Liver (tissue), 9 donors: ENCODE results near the gene ZNF836. TPM values are rescaled to one million over a fixed set of nuclear protein-coding genes. Genes with fewer than 3 reads are reported as not detected.

Experiments used
- DNase-seq: peaks from one replicate; pipeline ENCODE4 v3.0.0-alpha.2; 2017; ENCODE audit warnings: low spot score
- H3K27ac ChIP-seq, 2 donors: one replicate each; pipeline ENCODE4 v1.7.0; 2013; ENCODE audit warnings: inconsistent platforms in 2 of 2, low read length in 2 of 2, control low read depth in 1 of 2, low read depth in 1 of 2, mild to moderate bottlenecking in 1 of 2
- H3K27me3 ChIP-seq, 4 donors: one replicate each; pipeline versions ENCODE4 v1.6.1 to v1.7.0; 2013; ENCODE audit warnings: low read length in 3 of 4, inconsistent platforms in 1 of 4, mild to moderate bottlenecking in 1 of 4, moderate library complexity in 1 of 4; ENCODE audit not compliant: control insufficient read depth in 4 of 4, insufficient read depth in 4 of 4
- H3K36me3 ChIP-seq, 4 donors: one replicate each; pipeline versions ENCODE4 v1.6.1 to v1.7.0; 2013; ENCODE audit warnings: low read length in 3 of 4, mild to moderate bottlenecking in 3 of 4, low read depth in 1 of 4, moderate library complexity in 1 of 4; ENCODE audit not compliant: control insufficient read depth in 4 of 4, insufficient read depth in 3 of 4
- H3K4me1 ChIP-seq, 4 donors: one replicate each; pipeline versions ENCODE4 v1.6.1 to v1.7.0; 2013; ENCODE audit warnings: low read length in 3 of 4, mild to moderate bottlenecking in 3 of 4, moderate library complexity in 1 of 4; ENCODE audit not compliant: control insufficient read depth in 4 of 4, insufficient read depth in 4 of 4
- H3K4me3 ChIP-seq, 3 donors: one replicate each; pipeline versions ENCODE4 v1.6.1 to v1.7.0; 2013; ENCODE audit warnings: low read length in 3 of 3, control low read depth in 1 of 3, low read depth in 1 of 3, mild to moderate bottlenecking in 1 of 3
- H3K9ac ChIP-seq, 2 donors: one replicate each; pipeline ENCODE4 v1.7.0; 2013; ENCODE audit warnings: low read length in 2 of 2, mild to moderate bottlenecking in 2 of 2, moderate library complexity in 2 of 2, control low read depth in 1 of 2, low read depth in 1 of 2
- H3K9me3 ChIP-seq, 4 donors: one replicate each; pipeline versions ENCODE4 v1.6.1 to v1.7.0; 2013; ENCODE audit warnings: low read length in 3 of 4; ENCODE audit not compliant: control insufficient read depth in 4 of 4
- ATF3 ChIP-seq: IDR thresholded peaks from 2 replicates; pipeline ENCODE4 v1.6.1; 2016; ENCODE audit warnings: antibody characterized with exemption
- FOXA2 ChIP-seq: IDR thresholded peaks from 2 replicates; pipeline ENCODE4 v1.6.1; 2016; ENCODE audit warnings: antibody characterized with exemption
- GABPA ChIP-seq, 2 donors: IDR thresholded peaks in 1 of 2; conservative IDR thresholded peaks in 1 of 2; 2 replicates each; pipeline ENCODE4 v1.6.1; 2016; ENCODE audit warnings: antibody characterized with exemption in 2 of 2, mild to moderate bottlenecking in 1 of 2, moderate library complexity in 1 of 2
- HNF4A ChIP-seq, 2 donors: conservative IDR thresholded peaks; 2 replicates each; pipeline ENCODE4 v1.6.1; 2016; ENCODE audit warnings: antibody characterized with exemption in 2 of 2, mild to moderate bottlenecking in 2 of 2
- HNF4G ChIP-seq: IDR thresholded peaks from 2 replicates; pipeline ENCODE4 v1.6.1; 2016; ENCODE audit warnings: antibody characterized with exemption
- JUND ChIP-seq, 2 donors: IDR thresholded peaks; 2 replicates each; pipeline ENCODE4 v1.6.1; 2016; ENCODE audit warnings: antibody characterized with exemption in 2 of 2
- RAD21 ChIP-seq, 2 donors: IDR thresholded peaks; 2 replicates each; pipeline ENCODE4 v1.6.1; 2016; ENCODE audit warnings: antibody characterized with exemption in 2 of 2, mild to moderate bottlenecking in 2 of 2
- REST ChIP-seq: IDR thresholded peaks from 2 replicates; pipeline ENCODE4 v1.6.1; 2016; ENCODE audit warnings: antibody characterized with exemption, mild to moderate bottlenecking
- WGBS: extraction: QIAGEN DNeasy Blood & Tissue Kit; methylation state at CpG from one replicate; pipeline ENCODE4 v1.1.7; 2013; 5-methylcytosine and 5-hydroxymethylcytosine counted together
- polyA plus RNA-seq, 2 donors: library from polyadenylated mRNA; stranded (reverse) in 1 of 2; unstranded in 1 of 2; fragments of 200-250 nt in 1 of 2; fragments of >200 nt in 1 of 2; fragmentation: Nextera tagmentation in 1 of 2; extraction: Ambion mirVana in 1 of 2; gene quantifications; one replicate each; pipeline versions ENCODE4 v1.2.1 to v1.2.3, GENCODE V29; 2013 to 2015
- total RNA-seq, 2 donors: library from RNA; depleted of rRNA; stranded (reverse); fragments of >200 nt; gene quantifications; one replicate each; pipeline ENCODE4 v1.2.3, GENCODE V29; 2014
- TF ChIP-seq, protein P1 (sequence below): IDR thresholded peaks from 2 replicates; pipeline ENCODE4 v1.6.1; 2016; ENCODE audit warnings: antibody characterized with exemption
- TF ChIP-seq, protein P2 (sequence below): IDR thresholded peaks from 2 replicates; pipeline ENCODE4 v1.6.1; 2016; ENCODE audit warnings: antibody characterized with exemption
- donor health status: healthy.
- donor health status: healthy.
- donor health status: healthy.
- donor health status: healthy.
- donor health status: healthy.

The ZNF836 gene
- total and polyA plus RNA-seq, 4 donors, result 0.85 to 3.1 (median 1.8) TPM

- no peaks in the 10 kb centered on the region for H3K4me1 ChIP-seq
- H3K4me3 ChIP-seq, result peak overlapping the region in 2 of 3 donors; percentile 43 to 66
- peaks cover 35 to 95% (median 51%) of the 10 kb centered on the region in 4 donors for H3K9me3 ChIP-seq
- no peaks in the 10 kb centered on the region for H3K27me3 ChIP-seq
- no peak for DNase-seq
- H3K9ac ChIP-seq, result no peak overlapping the region
- WGBS, result 98% methylated on average over 15 of the region's 15 CpGs
- no peak overlapping the region for H3K27ac ChIP-seq
- H3K36me3 ChIP-seq, result peaks cover 4 to 41% (median 34%) of the 10 kb centered on the region in 4 donors
- TF ChIP-seq GABPA (IDR thresholded peaks at IDR 0.05 in 1 of 2, conservative IDR thresholded peaks at IDR 0.05 in 1 of 2), result no peak
- TF ChIP-seq FOXA2, result no peak
- TF ChIP-seq ATF3, result no peak
Measured at GRCh38 chr19:52155596-52156359, 15.6 kb downstream of the ZNF836 start.

DNA sequence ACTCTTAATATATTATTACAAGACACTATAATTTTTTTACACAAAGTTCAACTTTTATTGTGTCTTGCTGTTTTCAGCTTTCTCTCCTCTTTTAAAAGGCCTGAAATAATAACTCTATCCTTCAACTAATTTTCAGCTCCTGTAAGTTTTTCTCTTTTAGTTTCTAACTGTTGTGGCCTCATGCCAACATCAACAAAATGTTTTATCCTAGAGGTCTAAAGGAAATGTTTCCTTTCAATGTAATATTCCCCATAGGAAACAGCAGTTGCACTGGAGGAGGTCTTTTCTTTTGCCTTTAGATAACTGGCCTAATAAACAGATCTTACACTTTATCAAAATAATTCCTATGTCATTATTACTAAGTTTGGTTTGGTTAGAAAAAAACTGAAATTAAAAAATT lies 23.2 kb downstream of the ZNF836 start:
- H3K27ac ChIP-seq, result no peak overlapping the region
- H3K4me3 ChIP-seq, result no peak overlapping the region
- H3K4me1 ChIP-seq, result no peaks in the 10 kb centered on the region
- no peak overlapping the region for H3K9ac ChIP-seq
- DNase-seq, result no peak
- peaks cover 0 to 6% (median 0%) of the 10 kb centered on the region in 4 donors for H3K36me3 ChIP-seq
- H3K9me3 ChIP-seq, result peaks cover 16 to 65% (median 23%) of the 10 kb centered on the region in 4 donors
- no peaks in the 10 kb centered on the region for H3K27me3 ChIP-seq
- no peak for TF ChIP-seq HNF4G
- TF ChIP-seq, protein P1, sequence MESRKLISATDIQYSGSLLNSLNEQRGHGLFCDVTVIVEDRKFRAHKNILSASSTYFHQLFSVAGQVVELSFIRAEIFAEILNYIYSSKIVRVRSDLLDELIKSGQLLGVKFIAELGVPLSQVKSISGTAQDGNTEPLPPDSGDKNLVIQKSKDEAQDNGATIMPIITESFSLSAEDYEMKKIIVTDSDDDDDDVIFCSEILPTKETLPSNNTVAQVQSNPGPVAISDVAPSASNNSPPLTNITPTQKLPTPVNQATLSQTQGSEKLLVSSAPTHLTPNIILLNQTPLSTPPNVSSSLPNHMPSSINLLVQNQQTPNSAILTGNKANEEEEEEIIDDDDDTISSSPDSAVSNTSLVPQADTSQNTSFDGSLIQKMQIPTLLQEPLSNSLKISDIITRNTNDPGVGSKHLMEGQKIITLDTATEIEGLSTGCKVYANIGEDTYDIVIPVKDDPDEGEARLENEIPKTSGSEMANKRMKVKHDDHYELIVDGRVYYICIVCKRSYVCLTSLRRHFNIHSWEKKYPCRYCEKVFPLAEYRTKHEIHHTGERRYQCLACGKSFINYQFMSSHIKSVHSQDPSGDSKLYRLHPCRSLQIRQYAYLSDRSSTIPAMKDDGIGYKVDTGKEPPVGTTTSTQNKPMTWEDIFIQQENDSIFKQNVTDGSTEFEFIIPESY, result no peak
- TF ChIP-seq JUND (IDR thresholded peaks at IDR 0.05), result no peak
- TF ChIP-seq REST, result no peak
- no peak for TF ChIP-seq HNF4A (conservative IDR thresholded peaks at IDR 0.05)
- TF ChIP-seq, protein P2, sequence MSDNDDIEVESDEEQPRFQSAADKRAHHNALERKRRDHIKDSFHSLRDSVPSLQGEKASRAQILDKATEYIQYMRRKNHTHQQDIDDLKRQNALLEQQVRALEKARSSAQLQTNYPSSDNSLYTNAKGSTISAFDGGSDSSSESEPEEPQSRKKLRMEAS, result no peak
- TF ChIP-seq GABPA (IDR thresholded peaks at IDR 0.05 in 1 of 2, conservative IDR thresholded peaks at IDR 0.05 in 1 of 2), result no peak
- no peak for TF ChIP-seq RAD21 (IDR thresholded peaks at IDR 0.05)
